CD4-positive, alpha-beta T cell (primary cell): ENCODE data around the gene COL7A1. TPM values are rescaled to one million over a fixed set of nuclear protein-coding genes. Genes with fewer than 3 reads are reported as not detected.

Experiments used
- ATAC-seq: fragments of 200-7000 bp; cut with Tn5 transposase; one replicate; pipeline ENCODE4 v1.10.0; 2022; ENCODE audit warnings: mild to moderate bottlenecking; ENCODE audit not compliant: poor library complexity
- CTCF ChIA-PET: fragments of 350-600 bp; sonication (Branson Sonifier 250); formaldehyde crosslinking; loops from one replicate; lab custom pipeline; 2021; ENCODE audit warnings: antibody characterized with exemption, inconsistent platforms; lab: Charles Lee
- POLR2A ChIA-PET: fragments of 350-600 bp; sonication (Branson Sonifier 250); formaldehyde crosslinking; loops from one replicate; lab custom pipeline; 2021; ENCODE audit warnings: antibody characterized with exemption, inconsistent platforms; lab: Charles Lee
- DNase-seq, 14 experiments: peaks; one replicate each; pipeline ENCODE4 v3.0.0-alpha.2; 2013 to 2020; ENCODE audit warnings: mixed read lengths in 2 of 14
- H3K27ac ChIP-seq, 2 donors: one replicate each; pipeline versions ENCODE4 v1.5.1 to v1.7.0; 2013; ENCODE audit warnings: low read length in 2 of 2, low read depth in 1 of 2, mild to moderate bottlenecking in 1 of 2
- H3K27me3 ChIP-seq, 2 experiments: 1 replicate in 1 of 2; 2 replicates in 1 of 2; pipeline versions ENCODE4 v1.6.1 to v1.7.0; 2013; ENCODE audit warnings: low read length in 2 of 2, control low read depth in 1 of 2, mild to moderate bottlenecking in 1 of 2, moderate library complexity in 1 of 2; ENCODE audit not compliant: insufficient read depth in 2 of 2, control insufficient read depth in 1 of 2
- H3K36me3 ChIP-seq: one replicate; pipeline ENCODE4 v1.6.1; 2013; ENCODE audit warnings: low read length, control low read depth; ENCODE audit not compliant: insufficient read depth
- H3K4me1 ChIP-seq: one replicate; pipeline ENCODE4 v1.6.1; 2013; ENCODE audit warnings: low read length, control low read depth; ENCODE audit not compliant: insufficient read depth
- H3K4me3 ChIP-seq: one replicate; pipeline ENCODE4 v1.5.1; 2013; ENCODE audit warnings: mild to moderate bottlenecking, low read length, moderate library complexity
- H3K9me3 ChIP-seq, 2 experiments: 1 replicate in 1 of 2; 2 replicates in 1 of 2; pipeline versions ENCODE4 v1.6.1 to v1.7.0; 2013; ENCODE audit warnings: low read length in 2 of 2, mild to moderate bottlenecking in 2 of 2, control low read depth in 1 of 2, moderate library complexity in 1 of 2; ENCODE audit not compliant: control insufficient read depth in 1 of 2, insufficient read depth in 1 of 2
- H3K27ac Mint-ChIP-seq: one replicate; pipeline ENCODE4 v1.8.0; 2020; ENCODE audit warnings: mixed read lengths
- H3K27me3 Mint-ChIP-seq: one replicate; pipeline ENCODE4 v1.8.0; 2021; ENCODE audit warnings: mixed read lengths
- H3K36me3 Mint-ChIP-seq: one replicate; pipeline ENCODE4 v1.8.0; 2021; ENCODE audit warnings: low read depth, mixed read lengths
- H3K4me1 Mint-ChIP-seq: one replicate; pipeline ENCODE4 v1.8.0; 2021; ENCODE audit warnings: low read depth, mixed read lengths
- H3K4me3 Mint-ChIP-seq: one replicate; pipeline ENCODE4 v1.8.0; 2020; ENCODE audit warnings: mild to moderate bottlenecking, mixed read lengths
- H3K9me3 Mint-ChIP-seq: one replicate; pipeline ENCODE4 v1.8.0; 2020; ENCODE audit warnings: mixed read lengths
- CTCF ChIP-seq: fragments of 200-600 bp; IDR thresholded peaks from one replicate; pipeline ENCODE4 v1.8.0; 2022; ENCODE audit warnings: antibody characterized with exemption, mild to moderate bottlenecking
- intact Hi-C, 2 experiments: fragments of 100-400 bp; cut with DNase I in 1 of 2; cut with micrococcal nuclease in 1 of 2; formaldehyde crosslinking; loops; one replicate each; pipeline versions ENCODE4 v1.15.1 to v1.9.0; 2023 to 2025; cut with DNase I, micrococcal nuclease
- total RNA-seq, 174 experiments: library from RNA in 2 of 174; stranded (reverse) in 2 of 174; gene quantifications; one replicate each; pipeline ENCODE4 v1.2.3 and lab custom pipeline; 2021 to 2026

The COL7A1 gene
- total RNA-seq, 2 experiments from 2014 or later: 0.73 to 0.93 TPM

GRCh38 chr3:48639944-48640606 is 44.9 kb upstream of the COL7A1 start:
- no peak for TF ChIP-seq CTCF
- Histone ChIP-seq H3K4me3 (no peak overlapping the region), H3K9me3 (no peaks in the 10 kb centered on the region), H3K4me1 (peaks cover 13% of the 10 kb centered on the region), H3K27me3 (no peaks in the 10 kb centered on the region), H3K36me3 (no peaks in the 10 kb centered on the region), H3K27ac (no peak overlapping the region)
- Mint-ChIP-seq H3K27ac (no peak overlapping the region), H3K27me3 (no peaks in the 10 kb centered on the region), H3K36me3 (no peaks in the 10 kb centered on the region), H3K9me3 (no peaks in the 10 kb centered on the region), H3K4me1 (peaks cover 12% of the 10 kb centered on the region), H3K4me3 (no peak overlapping the region)
- ChIA-PET POLR2A (no interaction called here), CTCF (interaction anchor here (1.7 kb wide), 1 partner anchor 46 kb away, joined by 3 read pairs; the partner anchor contains the start of gene NCKIPSD)
- intact Hi-C loops: no loop called here
- DNase-seq (no peak), ATAC-seq (no peak)

- H3K27me3 ChIP-seq: no peaks in the 10 kb centered on the region
- intact Hi-C loops: loop anchor here in 1 of 2 experiments (2.0 kb wide), 1 partner anchor 17 kb away; no protein-coding TSS in a partner anchor
- ATAC-seq (no peak), DNase-seq (no peak)
- no peak for TF ChIP-seq CTCF
- Mint-ChIP-seq H3K4me3 (peak overlapping the region; percentile 71), H3K4me1 (peaks cover 19% of the 10 kb centered on the region), H3K27me3 (no peaks in the 10 kb centered on the region), H3K9me3 (no peaks in the 10 kb centered on the region), H3K27ac (no peak overlapping the region), H3K36me3 (no peaks in the 10 kb centered on the region)
- H3K4me1 ChIP-seq: peaks cover 32% of the 10 kb centered on the region
- CTCF ChIA-PET: no interaction called here
- H3K4me3 ChIP-seq: no peak overlapping the region
- no peak overlapping the region for H3K27ac ChIP-seq
- no peaks in the 10 kb centered on the region for H3K9me3 ChIP-seq
- H3K36me3 ChIP-seq: no peaks in the 10 kb centered on the region
- POLR2A ChIA-PET: no interaction called here
These were observed 42.2 kb upstream of the COL7A1 start for GRCh38 chr3:48637305-48637704.

GRCh38 chr3:48636149-48636655 is 41.1 kb upstream of the COL7A1 start:
- Histone ChIP-seq H3K36me3 (no peaks in the 10 kb centered on the region), H3K27ac (no peak overlapping the region), H3K27me3 (no peaks in the 10 kb centered on the region), H3K9me3 (no peaks in the 10 kb centered on the region), H3K4me3 (peak overlapping the region; percentile 87), H3K4me1 (peaks cover 32% of the 10 kb centered on the region)
- peaks cover 19% of the 10 kb centered on the region for H3K4me1 Mint-ChIP-seq
- no peak for TF ChIP-seq CTCF
- CTCF ChIA-PET: interaction anchor here (0.7 to 1.3 kb wide), 4 partner anchors 25 to 458 kb away, joined by 3 to 5 read pairs (median 4); partner anchors contain the start of genes IP6K2, QRICH1 and SLC25A20
- H3K27me3 Mint-ChIP-seq: no peaks in the 10 kb centered on the region
- no peaks in the 10 kb centered on the region for H3K9me3 Mint-ChIP-seq
- DNase-seq (no peak), ATAC-seq (no peak)
- POLR2A ChIA-PET: interaction anchor here (0.6 to 1.5 kb wide), 6 partner anchors 10 to 458 kb away, joined by 3 to 5 read pairs (median 4); partner anchors contain the start of genes NCKIPSD and QRICH1
- H3K36me3 Mint-ChIP-seq: peaks cover 4% of the 10 kb centered on the region
- no peak overlapping the region for H3K27ac Mint-ChIP-seq
- peak overlapping the region; percentile 88 for H3K4me3 Mint-ChIP-seq
- intact Hi-C loops: loop anchor here in 1 of 2 experiments (2.0 kb wide), 1 partner anchor 19 kb away; no protein-coding TSS in a partner anchor
